Parathyroid adenoma (tissue), 2 donors: ENCODE measurements around the gene ECT2L.

Experiments
- H2AFZ ChIP-seq: fragments of 300-600 bp; sonication (generic); one replicate; pipeline ENCODE4 v1.7.0; 2017; ENCODE audit warnings: antibody characterized with exemption, mild to moderate bottlenecking
- H3K27ac ChIP-seq: fragments of 300-600 bp; sonication (generic); one replicate; pipeline ENCODE4 v1.7.0; 2017
- H3K27me3 ChIP-seq: fragments of 300-600 bp; sonication (generic); one replicate; pipeline ENCODE4 v1.7.0; 2017; ENCODE audit warnings: low read length; ENCODE audit not compliant: control insufficient read depth, insufficient read depth
- H3K36me3 ChIP-seq: fragments of 300-600 bp; sonication (generic); one replicate; pipeline ENCODE4 v1.7.0; 2017; ENCODE audit warnings: low read length; ENCODE audit not compliant: control insufficient read depth, insufficient read depth
- H3K4me1 ChIP-seq: fragments of 300-600 bp; sonication (generic); one replicate; pipeline ENCODE4 v1.7.0; 2017; ENCODE audit warnings: control low read depth
- H3K4me2 ChIP-seq: fragments of 300-600 bp; sonication (generic); one replicate; pipeline ENCODE4 v1.7.0; 2017; ENCODE audit warnings: low read length
- H3K4me3 ChIP-seq: fragments of 300-600 bp; sonication (generic); one replicate; pipeline ENCODE4 v1.7.0; 2017; ENCODE audit warnings: low read depth, low read length
- H3K79me2 ChIP-seq: fragments of 300-600 bp; sonication (generic); one replicate; pipeline ENCODE4 v1.7.0; 2017; ENCODE audit warnings: control low read depth
- H3K9ac ChIP-seq: fragments of 300-600 bp; sonication (generic); one replicate; pipeline ENCODE4 v1.7.0; 2017; ENCODE audit warnings: mild to moderate bottlenecking
- H3K9me3 ChIP-seq: fragments of 300-600 bp; sonication (generic); one replicate; pipeline ENCODE4 v1.7.0; 2017; ENCODE audit warnings: low read length; ENCODE audit not compliant: control insufficient read depth
- CTCF ChIP-seq: fragments of 300-600 bp; sonication (generic); IDR thresholded peaks from one replicate; pipeline ENCODE4 v1.7.0; 2017; ENCODE audit warnings: antibody characterized with exemption, mild to moderate bottlenecking
- donor health status: primary hyperparathyroidism.

Gene ECT2L

GRCh38 chr6:138795809-138796603 is at the start of gene ECT2L:
TSS of gene ECT2L (plus strand) at chr6:138796087. CDS start at chr6:138813275, 17,188 bp downstream.
- H3K79me2 ChIP-seq, result no peaks in the 10 kb centered on the region
- no peaks in the 10 kb centered on the region for H3K9me3 ChIP-seq
- no peaks in the 10 kb centered on the region for H3K27me3 ChIP-seq
- H3K9ac ChIP-seq, result no peak within 1 kb of the TSS
- no peaks in the 10 kb centered on the region for H3K36me3 ChIP-seq
- H3K4me1 ChIP-seq, result no peaks in the 10 kb centered on the region
- no peak within 1 kb of the TSS for H3K4me3 ChIP-seq
- H2AFZ ChIP-seq, result peak within 1 kb of the TSS; percentile 87
- no peak within 1 kb of the TSS for H3K4me2 ChIP-seq
- no peak for TF ChIP-seq CTCF
- no peak within 1 kb of the TSS for H3K27ac ChIP-seq

GRCh38 chr6:138752017-138752416 is 43.9 kb upstream of the ECT2L start:
- H3K9ac ChIP-seq, result no peak overlapping the region
- no peaks in the 10 kb centered on the region for H3K9me3 ChIP-seq
- H3K4me3 ChIP-seq, result no peak overlapping the region
- no peaks in the 10 kb centered on the region for H3K27me3 ChIP-seq
- H2AFZ ChIP-seq, result no peak overlapping the region
- H3K4me2 ChIP-seq, result no peak overlapping the region
- H3K79me2 ChIP-seq, result no peaks in the 10 kb centered on the region
- H3K4me1 ChIP-seq, result no peaks in the 10 kb centered on the region
- TF ChIP-seq CTCF, result no peak
- no peaks in the 10 kb centered on the region for H3K36me3 ChIP-seq
- H3K27ac ChIP-seq, result no peak overlapping the region

GRCh38 chr6:138757136-138757535 is 38.8 kb upstream of the ECT2L start:
- Histone ChIP-seq H3K9me3 (no peaks in the 10 kb centered on the region), H3K36me3 (no peaks in the 10 kb centered on the region), H2AFZ (no peak overlapping the region), H3K79me2 (no peaks in the 10 kb centered on the region), H3K4me1 (no peaks in the 10 kb centered on the region), H3K4me3 (no peak overlapping the region), H3K9ac (no peak overlapping the region), H3K4me2 (no peak overlapping the region), H3K27me3 (no peaks in the 10 kb centered on the region), H3K27ac (no peak overlapping the region)
- TF ChIP-seq CTCF, result no peak

- Histone ChIP-seq H3K9ac (no peak overlapping the region), H3K4me1 (no peaks in the 10 kb centered on the region)
- TF ChIP-seq CTCF, result peak; percentile 74
Measured at GRCh38 chr6:138765896-138766655, 29.8 kb upstream of the ECT2L start.

More at GRCh38 chr6:138765896-138766655, 29.8 kb upstream of the ECT2L start:
- H3K4me2 ChIP-seq, result no peak overlapping the region
- H3K9me3 ChIP-seq, result no peaks in the 10 kb centered on the region
- no peak overlapping the region for H2AFZ ChIP-seq
- no peak overlapping the region for H3K27ac ChIP-seq
- H3K36me3 ChIP-seq, result no peaks in the 10 kb centered on the region
- no peak overlapping the region for H3K4me3 ChIP-seq
- no peaks in the 10 kb centered on the region for H3K27me3 ChIP-seq
- H3K79me2 ChIP-seq, result no peaks in the 10 kb centered on the region
